ENCODE data around the gene ATXN3. TPM values are rescaled to one million over a fixed set of nuclear protein-coding genes. Genes with fewer than 3 reads are reported as not detected.

The ATXN3 gene
- polyA plus RNA-seq, 2 of the 4 experiments (the other 2 are of a cell fraction): 23.8 to 41.8 TPM

DNA sequence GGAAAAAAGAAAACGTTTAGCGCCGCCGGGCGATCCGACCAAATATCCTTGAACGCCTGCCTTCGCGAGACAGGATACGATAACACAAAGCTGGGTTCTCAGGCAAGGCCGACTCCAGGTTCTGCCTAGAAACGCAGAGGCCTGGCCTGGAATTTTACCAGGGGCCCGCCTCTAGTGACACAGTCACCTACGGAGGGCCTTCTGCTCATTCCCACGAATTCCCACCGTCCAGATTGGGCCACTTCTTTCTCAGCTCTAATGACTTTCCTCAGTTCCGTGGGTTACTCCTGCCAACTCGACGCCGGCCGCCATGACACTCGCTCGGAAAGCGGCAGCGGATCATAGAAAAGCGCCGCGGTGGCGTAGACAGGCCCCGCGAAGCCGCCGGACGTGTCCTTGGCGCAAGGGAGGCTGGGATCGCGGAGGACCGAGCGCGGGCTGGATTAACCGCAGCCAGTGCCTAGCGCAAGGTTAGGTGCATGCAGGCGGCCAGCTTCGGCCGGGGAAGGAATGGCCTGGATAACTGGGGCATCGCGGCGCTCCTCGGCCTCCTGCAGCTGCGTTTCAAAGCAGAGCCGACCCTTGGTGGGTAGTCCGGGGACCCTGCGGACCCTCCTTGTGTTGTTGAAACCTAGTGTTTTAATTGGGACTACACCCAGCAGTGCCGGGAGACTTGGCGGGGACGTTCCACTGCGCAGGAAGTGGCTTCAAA is 66.5 kb downstream of the ATXN3 start, which contains the start of gene TRIP11 (continued):
- no peak for TF ChIP-seq NPAS2 (CRISPR knock-in tag; IDR thresholded peaks at IDR 0.05; ENCODE audit: borderline replicate concordance)
- no peak for TF ChIP-seq ZFP36 (IDR thresholded peaks at IDR 0.05; ENCODE audit: borderline replicate concordance, partially characterized antibody)
- TF ChIP-seq RNF2 (IDR thresholded peaks at IDR 0.05; ENCODE audit: borderline replicate concordance, low read depth): no peak
- TF ChIP-seq KDM5A (IDR thresholded peaks at IDR 0.05): peak; percentile 93
- TF ChIP-seq NFE2L2 (conservative IDR thresholded peaks at IDR 0.05; ENCODE audit: low read length): no peak
- TF ChIP-seq RAD21 (conservative IDR thresholded peaks at IDR 0.05 in 1 of 2, IDR thresholded peaks at IDR 0.05 in 1 of 2): no peak

DNA sequence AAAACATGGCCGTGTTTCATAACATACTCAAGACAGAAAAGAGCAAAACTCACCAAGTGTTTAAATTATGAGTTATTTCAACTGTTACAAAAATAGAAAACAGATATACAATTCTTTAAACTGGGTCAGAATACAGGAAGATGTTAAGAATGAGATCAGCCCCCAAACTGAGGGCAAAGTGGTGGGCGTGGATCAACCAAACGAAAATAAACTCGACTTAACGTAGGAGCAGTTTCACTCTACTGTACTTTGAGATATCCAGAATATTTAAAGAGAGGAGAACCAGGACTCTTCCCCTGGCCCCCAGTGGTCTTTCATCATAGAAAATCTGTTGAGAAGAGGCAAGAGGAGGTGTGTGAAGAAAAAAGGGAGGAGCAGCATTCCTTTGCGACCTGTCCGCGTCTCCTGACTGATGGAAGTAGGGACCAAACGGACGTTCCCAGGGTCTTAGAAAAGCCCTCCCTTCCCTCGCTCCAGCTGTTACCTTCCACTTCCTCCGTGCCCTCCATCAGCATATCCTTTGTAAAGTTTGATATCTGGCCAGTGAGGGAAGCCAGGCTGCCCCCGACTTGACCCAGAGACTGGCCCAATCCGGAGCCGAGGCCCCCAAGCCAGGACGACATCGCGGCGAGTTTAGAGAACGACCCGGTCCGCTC is 67.2 kb downstream of the ATXN3 start:
- POLR2A ChIA-PET: interaction anchor here (0.6 to 2.1 kb wide), 9 partner anchors 35 to 757 kb away, joined by 3 to 12 read pairs (median 3); partner anchors contain the start of genes ATXN3, CPSF2, LGMN and NDUFB1
- Histone ChIP-seq H3K9me3 (no peaks in the 10 kb centered on the region), H3K27ac (peak overlapping the region; percentile 90 to 97), H3K4me1 (peaks cover 20% of the 10 kb centered on the region), H3K4me3 (peak overlapping the region; percentile 71), H3K4me2 (peak overlapping the region; percentile 83)
- no peak for TF ChIP-seq CHD2 (IDR thresholded peaks at IDR 0.05; ENCODE audit: low read length, partially characterized antibody)
- TF ChIP-seq, protein P1, sequence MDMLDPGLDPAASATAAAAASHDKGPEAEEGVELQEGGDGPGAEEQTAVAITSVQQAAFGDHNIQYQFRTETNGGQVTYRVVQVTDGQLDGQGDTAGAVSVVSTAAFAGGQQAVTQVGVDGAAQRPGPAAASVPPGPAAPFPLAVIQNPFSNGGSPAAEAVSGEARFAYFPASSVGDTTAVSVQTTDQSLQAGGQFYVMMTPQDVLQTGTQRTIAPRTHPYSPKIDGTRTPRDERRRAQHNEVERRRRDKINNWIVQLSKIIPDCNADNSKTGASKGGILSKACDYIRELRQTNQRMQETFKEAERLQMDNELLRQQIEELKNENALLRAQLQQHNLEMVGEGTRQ (IDR thresholded peaks at IDR 0.05): no peak
- TF ChIP-seq RCOR1 (IDR thresholded peaks at IDR 0.05; ENCODE audit: low read depth, low read length): no peak
- TF ChIP-seq FOXS1 (CRISPR knock-in tag; IDR thresholded peaks at IDR 0.05): no peak
- no peak for TF ChIP-seq FOSB (CRISPR knock-in tag; IDR thresholded peaks at IDR 0.05)
- no peak; the same call in 1 of the 2 replicates for TF ChIP-seq GATA3 (IDR thresholded peaks at IDR 0.05; ENCODE audit: borderline replicate concordance)
- TF ChIP-seq NFE2L2 (conservative IDR thresholded peaks at IDR 0.05; ENCODE audit: low read length): no peak
- no peak for TF ChIP-seq POLR2A (IDR thresholded peaks at IDR 0.05; ENCODE audit: low read length)
- TF ChIP-seq ZFP36 (IDR thresholded peaks at IDR 0.05; ENCODE audit: borderline replicate concordance, partially characterized antibody): no peak
- TF ChIP-seq RARB (CRISPR knock-in tag; IDR thresholded peaks at IDR 0.05): no peak
- TF ChIP-seq MYC (IDR thresholded peaks at IDR 0.05; ENCODE audit: borderline replicate concordance, low read length): no peak
- TF ChIP-seq POLR2AphosphoS2 (conservative IDR thresholded peaks at IDR 0.05; ENCODE audit: low read length): no peak
- no peak for TF ChIP-seq PHF8 (IDR thresholded peaks at IDR 0.05; ENCODE audit: borderline replicate concordance, low read depth)
- no peak for TF ChIP-seq CEBPB (IDR thresholded peaks at IDR 0.05)
- TF ChIP-seq, protein P2, sequence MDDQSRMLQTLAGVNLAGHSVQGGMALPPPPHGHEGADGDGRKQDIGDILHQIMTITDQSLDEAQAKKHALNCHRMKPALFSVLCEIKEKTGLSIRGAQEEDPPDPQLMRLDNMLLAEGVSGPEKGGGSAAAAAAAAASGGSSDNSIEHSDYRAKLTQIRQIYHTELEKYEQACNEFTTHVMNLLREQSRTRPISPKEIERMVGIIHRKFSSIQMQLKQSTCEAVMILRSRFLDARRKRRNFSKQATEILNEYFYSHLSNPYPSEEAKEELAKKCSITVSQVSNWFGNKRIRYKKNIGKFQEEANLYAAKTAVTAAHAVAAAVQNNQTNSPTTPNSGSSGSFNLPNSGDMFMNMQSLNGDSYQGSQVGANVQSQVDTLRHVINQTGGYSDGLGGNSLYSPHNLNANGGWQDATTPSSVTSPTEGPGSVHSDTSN (IDR thresholded peaks at IDR 0.05): no peak
- TF ChIP-seq NPAS2 (CRISPR knock-in tag; IDR thresholded peaks at IDR 0.05; ENCODE audit: borderline replicate concordance): no peak
- TF ChIP-seq, protein P3, sequence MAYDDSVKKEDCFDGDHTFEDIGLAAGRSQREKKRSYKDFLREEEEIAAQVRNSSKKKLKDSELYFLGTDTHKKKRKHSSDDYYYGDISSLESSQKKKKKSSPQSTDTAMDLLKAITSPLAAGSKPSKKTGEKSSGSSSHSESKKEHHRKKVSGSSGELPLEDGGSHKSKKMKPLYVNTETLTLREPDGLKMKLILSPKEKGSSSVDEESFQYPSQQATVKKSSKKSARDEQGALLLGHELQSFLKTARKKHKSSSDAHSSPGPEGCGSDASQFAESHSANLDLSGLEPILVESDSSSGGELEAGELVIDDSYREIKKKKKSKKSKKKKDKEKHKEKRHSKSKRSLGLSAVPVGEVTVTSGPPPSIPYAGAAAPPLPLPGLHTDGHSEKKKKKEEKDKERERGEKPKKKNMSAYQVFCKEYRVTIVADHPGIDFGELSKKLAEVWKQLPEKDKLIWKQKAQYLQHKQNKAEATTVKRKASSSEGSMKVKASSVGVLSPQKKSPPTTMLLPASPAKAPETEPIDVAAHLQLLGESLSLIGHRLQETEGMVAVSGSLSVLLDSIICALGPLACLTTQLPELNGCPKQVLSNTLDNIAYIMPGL (CRISPR knock-in tag; IDR thresholded peaks at IDR 0.05; ENCODE audit: borderline replicate concordance): no peak
- 2% methylated on average over 22 of the region's 22 CpGs for WGBS (ENCODE audit: missing lambda C conversion rate)
- FAIRE-seq (no peak), DNase-seq (ENCODE audit: low read depth in 1 of 2, low spot score in 1 of 2) (peak; percentile 52 to 69), ATAC-seq (peak; percentile 67 to 76)
- CTCF ChIA-PET: interaction anchor here (0.7 to 1.8 kb wide), 2 partner anchors 68 to 279 kb away, joined by 3 to 8 read pairs; partner anchors contain the start of gene ATXN3

Data from A549 (cell line).